Keratinocyte (primary cell): ENCODE measurements around the gene GALT. TPM values are rescaled to one million over a fixed set of nuclear protein-coding genes. Genes with fewer than 3 reads are reported as not detected.

Source experiments
- DNase-seq: peaks from one replicate; pipeline ENCODE4 v3.0.0-alpha.2; 2011; ENCODE audit warnings: low read depth, missing footprints, low spot score
- FAIRE-seq: peaks from 2 replicates; lab custom pipeline; 2011; peaks lifted over from hg19 to GRCh38; lab: Jason Lieb, UNC
- H2AFZ ChIP-seq: 2 replicates; pipeline ENCODE4 v1.6.0; 2012; ENCODE audit warnings: low read length, control low read depth, inconsistent platforms; ENCODE audit not compliant: control insufficient read depth
- H3K27ac ChIP-seq: 2 replicates; pipeline ENCODE4 v1.5.1; 2011; ENCODE audit warnings: low read length; ENCODE audit not compliant: control insufficient read depth, insufficient read depth
- H3K27me3 ChIP-seq: 3 replicates; pipeline ENCODE4 v1.6.0; 2011; ENCODE audit warnings: low read length; ENCODE audit not compliant: control insufficient read depth, insufficient read depth; ENCODE audit errors: extremely low read depth
- H3K36me3 ChIP-seq, 2 experiments: 2 replicates in 1 of 2; 3 replicates in 1 of 2; pipeline ENCODE4 v1.5.1; 2011; ENCODE audit warnings: low read length in 2 of 2, mild to moderate bottlenecking in 1 of 2; ENCODE audit not compliant: control insufficient read depth in 2 of 2, insufficient read depth in 2 of 2; ENCODE audit errors: extremely low read depth in 1 of 2
- H3K4me1 ChIP-seq: 3 replicates; pipeline ENCODE4 v1.5.1; 2011; ENCODE audit warnings: low read length; ENCODE audit not compliant: control insufficient read depth, insufficient read depth; ENCODE audit errors: extremely low read depth
- H3K4me2 ChIP-seq: 3 replicates; pipeline ENCODE4 v1.6.0; 2011; ENCODE audit warnings: low read depth, low read length; ENCODE audit not compliant: control insufficient read depth, insufficient read depth; ENCODE audit errors: extremely low read depth
- H3K4me3 ChIP-seq, 3 experiments: fragments of 200-600 bp in 1 of 3; sonication (generic) in 1 of 3; 2 replicates in 2 of 3; 3 replicates in 1 of 3; pipeline ENCODE4 v1.5.1; 2011 to 2016; ENCODE audit warnings: low read length in 3 of 3, mild to moderate bottlenecking in 3 of 3, control low read depth in 2 of 3, inconsistent platforms in 1 of 3, low read depth in 1 of 3, mixed read lengths in 1 of 3, mixed run types in 1 of 3, moderate library complexity in 1 of 3; ENCODE audit not compliant: control insufficient read depth in 2 of 3, insufficient read depth in 2 of 3; ENCODE audit errors: extremely low read depth in 1 of 3
- H3K79me2 ChIP-seq: 2 replicates; pipeline ENCODE4 v1.6.0; 2012; ENCODE audit warnings: low read length; ENCODE audit not compliant: control insufficient read depth, insufficient read depth
- H3K9ac ChIP-seq: 3 replicates; pipeline ENCODE4 v1.6.0; 2011; ENCODE audit warnings: low read length; ENCODE audit not compliant: control insufficient read depth, insufficient read depth; ENCODE audit errors: extremely low read depth
- H3K9me1 ChIP-seq: 3 replicates; pipeline ENCODE4 v1.6.0; 2011; ENCODE audit warnings: low read length; ENCODE audit not compliant: control insufficient read depth, insufficient read depth; ENCODE audit errors: extremely low read depth
- H3K9me3 ChIP-seq: 2 replicates; pipeline ENCODE4 v1.5.1; 2012; ENCODE audit warnings: low read depth, low read length; ENCODE audit not compliant: control insufficient read depth
- H4K20me1 ChIP-seq: 3 replicates; pipeline ENCODE4 v1.6.0; 2011; ENCODE audit warnings: low read length; ENCODE audit not compliant: control insufficient read depth, insufficient read depth; ENCODE audit errors: extremely low read depth
- EZH2 ChIP-seq: IDR thresholded peaks from one replicate; pipeline ENCODE4 v1.6.1; 2012; ENCODE audit warnings: inconsistent platforms, mild to moderate bottlenecking, low read length, moderate library complexity
- dilution Hi-C: fragments of 300-500 bp; cut with MboI; formaldehyde crosslinking; loops from one replicate; pipeline ENCODE4 v1.7.0; 2020; ENCODE audit warnings: low sequenced_read_pairs; ENCODE audit not compliant: extremely low pct_ligation_motif_present
- polyA plus RNA-seq, 5 experiments: library from polyadenylated mRNA; depleted of rRNA in 3 of 5; stranded (reverse) in 3 of 5; stranded (forward) in 1 of 5; unstranded in 1 of 5; fragments of >200 nt; gene quantifications; 1 replicate in 1 of 5; 2 replicates in 3 of 5; 3 replicates in 1 of 5; pipeline versions ENCODE4 v1.2.1 to v1.2.3, GENCODE V29; 2011 to 2012; ENCODE audit warnings: missing spikeins in 2 of 5, low read depth in 1 of 5, low replicate concordance in 1 of 5
- TF ChIP-seq, protein P1 (sequence below), 3 experiments: IDR thresholded peaks in 1 of 3; conservative IDR thresholded peaks in 1 of 3; optimal IDR thresholded peaks in 1 of 3; 2 replicates in 2 of 3; 3 replicates in 1 of 3; pipeline versions ENCODE3 to v1.5.1; 2011; ENCODE audit warnings: low read length in 3 of 3, mild to moderate bottlenecking in 3 of 3, moderate library complexity in 2 of 3, control low read depth in 1 of 3, inconsistent platforms in 1 of 3; ENCODE audit not compliant: insufficient read depth in 2 of 3; ENCODE audit errors: extremely low read depth in 1 of 3

The GALT gene
- polyA plus RNA-seq, 1 donor (not counting 4 experiments of a cell fraction or from before 2014, with no cell fraction given): 30.8 TPM

DNA sequence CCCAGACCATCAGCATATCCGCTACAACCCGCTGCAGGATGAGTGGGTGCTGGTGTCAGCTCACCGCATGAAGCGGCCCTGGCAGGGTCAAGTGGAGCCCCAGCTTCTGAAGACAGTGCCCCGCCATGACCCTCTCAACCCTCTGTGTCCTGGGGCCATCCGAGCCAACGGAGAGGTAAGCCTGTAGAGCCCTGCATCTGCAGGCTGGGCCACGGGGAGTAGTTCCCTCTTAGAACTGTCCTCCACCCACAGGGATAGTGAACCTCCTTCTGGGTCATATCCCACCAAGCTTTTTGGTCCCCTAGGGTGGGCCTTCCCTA is 569 bp downstream of the GALT start:
- H3K27ac ChIP-seq: peak overlapping the region; percentile 63
- H3K79me2 ChIP-seq: peaks cover 13% of the 10 kb centered on the region
- dilution Hi-C loops: no loop called here
- TF ChIP-seq, protein P1, sequence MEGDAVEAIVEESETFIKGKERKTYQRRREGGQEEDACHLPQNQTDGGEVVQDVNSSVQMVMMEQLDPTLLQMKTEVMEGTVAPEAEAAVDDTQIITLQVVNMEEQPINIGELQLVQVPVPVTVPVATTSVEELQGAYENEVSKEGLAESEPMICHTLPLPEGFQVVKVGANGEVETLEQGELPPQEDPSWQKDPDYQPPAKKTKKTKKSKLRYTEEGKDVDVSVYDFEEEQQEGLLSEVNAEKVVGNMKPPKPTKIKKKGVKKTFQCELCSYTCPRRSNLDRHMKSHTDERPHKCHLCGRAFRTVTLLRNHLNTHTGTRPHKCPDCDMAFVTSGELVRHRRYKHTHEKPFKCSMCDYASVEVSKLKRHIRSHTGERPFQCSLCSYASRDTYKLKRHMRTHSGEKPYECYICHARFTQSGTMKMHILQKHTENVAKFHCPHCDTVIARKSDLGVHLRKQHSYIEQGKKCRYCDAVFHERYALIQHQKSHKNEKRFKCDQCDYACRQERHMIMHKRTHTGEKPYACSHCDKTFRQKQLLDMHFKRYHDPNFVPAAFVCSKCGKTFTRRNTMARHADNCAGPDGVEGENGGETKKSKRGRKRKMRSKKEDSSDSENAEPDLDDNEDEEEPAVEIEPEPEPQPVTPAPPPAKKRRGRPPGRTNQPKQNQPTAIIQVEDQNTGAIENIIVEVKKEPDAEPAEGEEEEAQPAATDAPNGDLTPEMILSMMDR (optimal IDR thresholded peaks at IDR 0.05 in 1 of 3, IDR thresholded peaks at IDR 0.05 in 1 of 3, conservative IDR thresholded peaks at IDR 0.05 in 1 of 3; ENCODE audit: extremely low read depth in 1 of 3, insufficient read depth in 2 of 3, low read length in 3 of 3): no peak
- no peak for TF ChIP-seq EZH2
- H3K9me1 ChIP-seq: no peaks in the 10 kb centered on the region
- H3K4me2 ChIP-seq: peak overlapping the region; percentile 100
- no peaks in the 10 kb centered on the region for H3K27me3 ChIP-seq
- no peaks in the 10 kb centered on the region for H3K9me3 ChIP-seq
- peaks cover 28% of the 10 kb centered on the region for H3K4me1 ChIP-seq
- FAIRE-seq (no peak), DNase-seq (no peak)
- peak overlapping the region; percentile 95 for H2AFZ ChIP-seq
- peak overlapping the region; percentile 66 to 91 (median 76) for H3K4me3 ChIP-seq
- peak overlapping the region; percentile 76 for H3K9ac ChIP-seq
- no peaks in the 10 kb centered on the region for H4K20me1 ChIP-seq
- peaks cover 7 to 13% of the 10 kb centered on the region in 2 experiments for H3K36me3 ChIP-seq

DNA sequence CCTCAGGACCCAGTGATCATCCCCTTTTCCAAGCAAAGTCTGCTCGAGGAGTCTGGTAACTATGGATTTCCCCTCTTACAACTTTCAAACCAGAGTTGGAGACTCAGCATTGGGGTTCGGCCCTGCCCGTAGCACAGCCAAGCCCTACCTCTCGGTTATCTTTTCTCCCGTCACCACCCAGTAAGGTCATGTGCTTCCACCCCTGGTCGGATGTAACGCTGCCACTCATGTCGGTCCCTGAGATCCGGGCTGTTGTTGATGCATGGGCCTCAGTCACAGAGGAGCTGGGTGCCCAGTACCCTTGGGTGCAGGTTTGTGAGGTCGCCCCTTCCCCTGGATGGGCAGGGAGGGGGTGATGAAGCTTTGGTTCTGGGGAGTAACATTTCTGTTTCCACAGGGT is 1.2 kb downstream of the GALT start:
- dilution Hi-C loops: no loop called here
- Histone ChIP-seq H3K4me1 (peaks cover 34% of the 10 kb centered on the region), H3K4me3 (peak overlapping the region; percentile 66 to 91 (median 76)), H3K79me2 (peaks cover 13% of the 10 kb centered on the region), H3K27ac (peak overlapping the region; percentile 63), H3K36me3 (peaks cover 7 to 13% of the 10 kb centered on the region in 2 experiments), H3K9me3 (no peaks in the 10 kb centered on the region), H3K9ac (peak overlapping the region; percentile 76), H3K27me3 (no peaks in the 10 kb centered on the region), H2AFZ (peak overlapping the region; percentile 95), H4K20me1 (no peaks in the 10 kb centered on the region), H3K4me2 (peak overlapping the region; percentile 100), H3K9me1 (no peaks in the 10 kb centered on the region)
- no peak for FAIRE-seq
- TF ChIP-seq, protein P1 (optimal IDR thresholded peaks at IDR 0.05 in 1 of 3, IDR thresholded peaks at IDR 0.05 in 1 of 3, conservative IDR thresholded peaks at IDR 0.05 in 1 of 3; ENCODE audit: extremely low read depth in 1 of 3, insufficient read depth in 2 of 3, low read length in 3 of 3): no peak
- no peak for TF ChIP-seq EZH2
- no peak for DNase-seq
